NCI-H146 treated with DMSO at 0.1 percent for 48 hours (cell line): ENCODE data around the gene PNKP.

Experiments used
- DNase-seq: peaks from one replicate; lab custom pipeline; 2025; ENCODE audit not compliant: unreplicated experiment; lab: John Stamatoyannopoulos, UW

The PNKP gene

GRCh38 chr19:49847731-49848696 is 19.4 kb downstream of the PNKP start:
- no peak for DNase-seq

- DNase-seq: no peak
These were observed 21.0 kb downstream of the PNKP start for GRCh38 chr19:49846408-49846807.

- no peak for DNase-seq
These were observed 22.0 kb downstream of the PNKP start for GRCh38 chr19:49845414-49845813.

- no peak for DNase-seq
These were observed 23.0 kb downstream of the PNKP start for GRCh38 chr19:49844138-49845095.

- no peak for DNase-seq
These were observed 24.1 kb downstream of the PNKP start for GRCh38 chr19:49843265-49843664.

- no peak for DNase-seq
These were observed 26.6 kb downstream of the PNKP start for GRCh38 chr19:49840736-49841249.

GRCh38 chr19:49840321-49840720 is 27.1 kb downstream of the PNKP start:
- DNase-seq: no peak

- DNase-seq: no peak
These were observed 27.7 kb downstream of the PNKP start for GRCh38 chr19:49839713-49840112.

- no peak for DNase-seq
These were observed 28.3 kb downstream of the PNKP start for GRCh38 chr19:49838885-49839588.

GRCh38 chr19:49837425-49837824 is 30.0 kb downstream of the PNKP start:
- no peak for DNase-seq

- no peak for DNase-seq
These were observed 30.4 kb downstream of the PNKP start for GRCh38 chr19:49837009-49837310.

GRCh38 chr19:49836176-49837008 is 31.0 kb downstream of the PNKP start:
- no peak for DNase-seq

GRCh38 chr19:49835562-49835961 is 31.8 kb downstream of the PNKP start:
- no peak for DNase-seq

GRCh38 chr19:49833599-49833998 is 33.8 kb downstream of the PNKP start:
- DNase-seq: no peak

GRCh38 chr19:49832556-49832955 is 34.8 kb downstream of the PNKP start:
- no peak for DNase-seq

- DNase-seq: no peak
These were observed 35.8 kb downstream of the PNKP start for GRCh38 chr19:49831592-49831991.

- no peak for DNase-seq
These were observed 36.6 kb downstream of the PNKP start for GRCh38 chr19:49830766-49831165.

- no peak for DNase-seq
These were observed 37.7 kb downstream of the PNKP start for GRCh38 chr19:49829721-49830120.

GRCh38 chr19:49829200-49829599 is 38.2 kb downstream of the PNKP start:
- DNase-seq: no peak

- no peak for DNase-seq
These were observed 40.3 kb downstream of the PNKP start for GRCh38 chr19:49827034-49827433.
